HepG2 (cell line): Measurements from ENCODE around the gene NOTUM. TPM values are rescaled to one million over a fixed set of nuclear protein-coding genes. Genes with fewer than 3 reads are reported as not detected.

Experiments used
- ARNTL ChIP-seq: sonication (generic); formaldehyde crosslinking; IDR thresholded peaks from 2 replicates; pipeline ENCODE4 v1.4.0; 2020; ENCODE audit warnings: mild to moderate bottlenecking, missing genetic modification reagents
- CBX1 ChIP-seq: IDR thresholded peaks from one replicate; pipeline ENCODE4 v1.6.1; 2016; ENCODE audit warnings: antibody characterized with exemption, low read depth
- ELF3 ChIP-seq: IDR thresholded peaks from 2 replicates; pipeline ENCODE4 v1.6.1; 2016; ENCODE audit warnings: missing genetic modification reagents, missing compliant biosample characterization
- HIVEP1 ChIP-seq: sonication (generic); formaldehyde crosslinking; IDR thresholded peaks from 2 replicates; pipeline ENCODE4 v1.4.0; 2020; ENCODE audit warnings: mild to moderate bottlenecking, missing genetic modification reagents
- HNRNPLL ChIP-seq: fragments of 200-400 bp; formaldehyde crosslinking; IDR thresholded peaks from 2 replicates; pipeline ENCODE4 v1.6.1; 2017; ENCODE audit warnings: mild to moderate bottlenecking, low read depth, low read length; ENCODE audit not compliant: poor library complexity, severe bottlenecking
- HNRNPUL1 ChIP-seq: fragments of 200-400 bp; formaldehyde crosslinking; IDR thresholded peaks from 2 replicates; pipeline ENCODE4 v1.6.1; 2017; ENCODE audit warnings: low read depth, mild to moderate bottlenecking, low read length, moderate library complexity
- JUN ChIP-seq: sonication (generic); formaldehyde crosslinking; IDR thresholded peaks from 2 replicates; pipeline ENCODE4 v1.4.0; 2020; ENCODE audit warnings: mild to moderate bottlenecking, missing genetic modification reagents
- MXD4 ChIP-seq: IDR thresholded peaks from 2 replicates; pipeline ENCODE4 v1.6.1; 2016; ENCODE audit warnings: mild to moderate bottlenecking, missing biosample characterization, missing genetic modification reagents
- POLR2G ChIP-seq: fragments of 200-400 bp; formaldehyde crosslinking; IDR thresholded peaks from 2 replicates; pipeline ENCODE4 v1.6.1; 2018; ENCODE audit warnings: mild to moderate bottlenecking, low read depth, low read length, moderate library complexity
- SMAD3 ChIP-seq: sonication (generic); formaldehyde crosslinking; IDR thresholded peaks from 2 replicates; pipeline ENCODE4 v1.4.0; 2020; ENCODE audit warnings: missing genetic modification reagents
- SP2 ChIP-seq: sonication (generic); formaldehyde crosslinking; IDR thresholded peaks from 2 replicates; pipeline ENCODE4 v1.5.1; 2020; ENCODE audit warnings: mild to moderate bottlenecking, missing genetic modification reagents
- SRSF1 ChIP-seq: fragments of 200-400 bp; formaldehyde crosslinking; optimal IDR thresholded peaks from 2 replicates; pipeline ENCODE3; 2017; ENCODE audit warnings: mild to moderate bottlenecking, low read depth, low read length, moderate library complexity
- WIZ ChIP-seq: sonication (generic); formaldehyde crosslinking; IDR thresholded peaks from 2 replicates; pipeline ENCODE4 v1.5.1; 2020; ENCODE audit warnings: mild to moderate bottlenecking, missing genetic modification reagents
- YY1 ChIP-seq: IDR thresholded peaks from 2 replicates; pipeline ENCODE4 v1.6.1; 2011; ENCODE audit warnings: low read length, low read depth, moderate library complexity, mild to moderate bottlenecking; ENCODE audit not compliant: insufficient read depth, insufficient replicate concordance
- ZBTB3 ChIP-seq: sonication (generic); formaldehyde crosslinking; IDR thresholded peaks from 2 replicates; pipeline ENCODE4 v1.4.0; 2020; ENCODE audit warnings: low read depth, mild to moderate bottlenecking, moderate library complexity, missing genetic modification reagents, borderline replicate concordance
- ZNF562 ChIP-seq: sonication (generic); formaldehyde crosslinking; IDR thresholded peaks from 2 replicates; pipeline ENCODE4 v1.8.0; 2022; ENCODE audit warnings: missing genetic modification reagents, borderline replicate concordance
- ZNF75D ChIP-seq: sonication (generic); formaldehyde crosslinking; IDR thresholded peaks from 2 replicates; pipeline ENCODE4 v1.8.1; 2023; ENCODE audit warnings: missing genetic modification reagents, mild to moderate bottlenecking, borderline replicate concordance
- ZNF850 ChIP-seq: sonication (generic); formaldehyde crosslinking; conservative IDR thresholded peaks from 2 replicates; pipeline ENCODE4 v1.9.0; 2021; ENCODE audit warnings: mild to moderate bottlenecking, missing genetic modification reagents
- ZSCAN31 ChIP-seq: sonication (generic); formaldehyde crosslinking; IDR thresholded peaks from 2 replicates; pipeline ENCODE4 v1.5.0; 2020; ENCODE audit warnings: low read depth, mild to moderate bottlenecking, missing genetic modification reagents
- polyA plus RNA-seq, 8 experiments: library from polyadenylated mRNA; depleted of rRNA in 3 of 8; stranded (reverse) in 7 of 8; unstranded in 1 of 8; fragments of >200 nt; fragmentation: Illumina TruSeq in 4 of 8; extraction: Trizol in 4 of 8; gene quantifications; 2 replicates each; pipeline versions ENCODE4 v1.2.1 to v1.2.3, GENCODE V29; 2011 to 2016; ENCODE audit warnings: low read depth in 4 of 8, missing spikeins in 1 of 8, mixed read lengths in 1 of 8; ENCODE audit not compliant: insufficient read depth in 1 of 8
- total RNA-seq, 5 experiments: library from RNA; depleted of rRNA; stranded (reverse); fragments of >200 nt; fragmentation: Illumina TruSeq; extraction: Trizol; gene quantifications; 2 replicates each; pipeline ENCODE4 v1.2.3, GENCODE V29; 2016; ENCODE audit warnings: low read depth in 1 of 5
- TF ChIP-seq, protein P1 (sequence below): sonication (generic); formaldehyde crosslinking; IDR thresholded peaks from 2 replicates; pipeline ENCODE4 v1.4.0; 2020; ENCODE audit warnings: missing genetic modification reagents, mild to moderate bottlenecking, borderline replicate concordance
- TF ChIP-seq, protein P2 (sequence below): sonication (generic); formaldehyde crosslinking; IDR thresholded peaks from 2 replicates; pipeline ENCODE4 v1.5.0; 2020; ENCODE audit warnings: mild to moderate bottlenecking, missing genetic modification reagents
- TF ChIP-seq, protein P3 (sequence below): sonication (generic); formaldehyde crosslinking; IDR thresholded peaks from 2 replicates; pipeline ENCODE4 v1.4.0; 2020; ENCODE audit warnings: missing genetic modification reagents, borderline replicate concordance

NOTUM gene
- total and polyA plus RNA-seq, 2 of the 13 experiments (the other 11 are each of a cell fraction or from before 2014, with no cell fraction given): 150 to 160 TPM

DNA sequence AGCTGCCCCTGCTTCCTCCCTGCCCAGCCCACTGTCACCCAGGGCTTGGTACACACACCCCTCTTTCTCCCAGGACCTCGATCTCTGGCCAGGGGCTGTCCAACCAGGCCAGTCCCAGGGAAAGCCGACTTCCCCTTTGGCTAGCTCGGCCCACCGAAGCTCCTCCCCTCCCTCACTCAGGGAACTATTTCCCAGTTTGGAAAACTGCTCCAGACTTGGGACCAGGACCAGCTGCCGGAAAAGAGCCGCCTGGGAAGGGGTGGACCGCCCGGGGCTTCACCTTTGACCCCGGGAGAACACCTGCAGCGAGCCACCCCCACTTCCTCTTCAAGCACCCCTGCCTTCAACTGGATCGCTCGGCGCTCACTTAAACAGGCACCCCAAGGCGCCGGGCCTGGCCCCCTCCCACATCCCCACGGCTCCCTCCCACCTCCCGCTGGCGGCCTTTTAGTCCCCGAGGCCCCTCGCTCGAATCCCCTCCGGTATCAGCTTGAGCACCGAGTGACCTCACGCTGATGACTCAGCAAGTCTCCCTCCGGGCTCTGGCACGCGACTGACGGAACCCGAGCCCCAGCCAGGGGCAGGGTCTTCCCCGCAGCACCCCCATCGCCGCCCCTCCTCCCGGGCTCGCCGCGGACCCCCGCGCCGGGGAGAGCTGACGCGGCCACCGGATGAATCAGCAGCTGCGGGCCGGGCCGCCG is 34.4 kb downstream of the NOTUM start (continued):
- TF ChIP-seq, protein P1, sequence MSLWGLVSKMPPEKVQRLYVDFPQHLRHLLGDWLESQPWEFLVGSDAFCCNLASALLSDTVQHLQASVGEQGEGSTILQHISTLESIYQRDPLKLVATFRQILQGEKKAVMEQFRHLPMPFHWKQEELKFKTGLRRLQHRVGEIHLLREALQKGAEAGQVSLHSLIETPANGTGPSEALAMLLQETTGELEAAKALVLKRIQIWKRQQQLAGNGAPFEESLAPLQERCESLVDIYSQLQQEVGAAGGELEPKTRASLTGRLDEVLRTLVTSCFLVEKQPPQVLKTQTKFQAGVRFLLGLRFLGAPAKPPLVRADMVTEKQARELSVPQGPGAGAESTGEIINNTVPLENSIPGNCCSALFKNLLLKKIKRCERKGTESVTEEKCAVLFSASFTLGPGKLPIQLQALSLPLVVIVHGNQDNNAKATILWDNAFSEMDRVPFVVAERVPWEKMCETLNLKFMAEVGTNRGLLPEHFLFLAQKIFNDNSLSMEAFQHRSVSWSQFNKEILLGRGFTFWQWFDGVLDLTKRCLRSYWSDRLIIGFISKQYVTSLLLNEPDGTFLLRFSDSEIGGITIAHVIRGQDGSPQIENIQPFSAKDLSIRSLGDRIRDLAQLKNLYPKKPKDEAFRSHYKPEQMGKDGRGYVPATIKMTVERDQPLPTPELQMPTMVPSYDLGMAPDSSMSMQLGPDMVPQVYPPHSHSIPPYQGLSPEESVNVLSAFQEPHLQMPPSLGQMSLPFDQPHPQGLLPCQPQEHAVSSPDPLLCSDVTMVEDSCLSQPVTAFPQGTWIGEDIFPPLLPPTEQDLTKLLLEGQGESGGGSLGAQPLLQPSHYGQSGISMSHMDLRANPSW (CRISPR knock-in tag): no peak
- no peak for TF ChIP-seq SP2 (CRISPR knock-in tag)
- TF ChIP-seq WIZ (CRISPR knock-in tag): no peak
- peak; percentile 60 for TF ChIP-seq HNRNPLL
- no peak for TF ChIP-seq ZNF75D (CRISPR knock-in tag)
- no peak for TF ChIP-seq ZNF850 (CRISPR knock-in tag)
- peak; percentile 61; the same call in 1 of the 2 replicates for TF ChIP-seq MXD4 (CRISPR knock-in tag)
- peak; percentile 31 for TF ChIP-seq SRSF1
- TF ChIP-seq HIVEP1: peak; percentile 94
- no peak for TF ChIP-seq SMAD3 (CRISPR knock-in tag)
- peak; percentile 33 for TF ChIP-seq CBX1
- TF ChIP-seq ZNF562 (CRISPR knock-in tag): no peak
- TF ChIP-seq, protein P2, sequence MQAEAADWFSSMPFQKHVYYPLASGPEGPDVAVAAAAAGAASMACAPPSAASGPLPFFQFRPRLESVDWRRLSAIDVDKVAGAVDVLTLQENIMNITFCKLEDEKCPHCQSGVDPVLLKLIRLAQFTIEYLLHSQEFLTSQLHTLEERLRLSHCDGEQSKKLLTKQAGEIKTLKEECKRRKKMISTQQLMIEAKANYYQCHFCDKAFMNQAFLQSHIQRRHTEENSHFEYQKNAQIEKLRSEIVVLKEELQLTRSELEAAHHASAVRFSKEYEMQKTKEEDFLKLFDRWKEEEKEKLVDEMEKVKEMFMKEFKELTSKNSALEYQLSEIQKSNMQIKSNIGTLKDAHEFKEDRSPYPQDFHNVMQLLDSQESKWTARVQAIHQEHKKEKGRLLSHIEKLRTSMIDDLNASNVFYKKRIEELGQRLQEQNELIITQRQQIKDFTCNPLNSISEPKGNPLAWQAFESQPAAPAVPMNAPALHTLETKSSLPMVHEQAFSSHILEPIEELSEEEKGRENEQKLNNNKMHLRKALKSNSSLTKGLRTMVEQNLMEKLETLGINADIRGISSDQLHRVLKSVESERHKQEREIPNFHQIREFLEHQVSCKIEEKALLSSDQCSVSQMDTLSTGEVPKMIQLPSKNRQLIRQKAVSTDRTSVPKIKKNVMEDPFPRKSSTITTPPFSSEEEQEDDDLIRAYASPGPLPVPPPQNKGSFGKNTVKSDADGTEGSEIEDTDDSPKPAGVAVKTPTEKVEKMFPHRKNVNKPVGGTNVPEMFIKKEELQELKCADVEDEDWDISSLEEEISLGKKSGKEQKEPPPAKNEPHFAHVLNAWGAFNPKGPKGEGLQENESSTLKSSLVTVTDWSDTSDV (CRISPR knock-in tag): peak; percentile 26; the same call in 1 of the 2 replicates
- TF ChIP-seq POLR2G: peak; percentile 62; the same call in 1 of the 2 replicates
- no peak for TF ChIP-seq ZBTB3
- peak; percentile 55; the same call in 1 of the 2 replicates for TF ChIP-seq ZSCAN31 (CRISPR knock-in tag)
- peak; percentile 90 for TF ChIP-seq ELF3 (CRISPR knock-in tag)
- TF ChIP-seq YY1: no peak
- no peak for TF ChIP-seq HNRNPUL1
- TF ChIP-seq ARNTL (CRISPR knock-in tag): peak; percentile 62; the same call in 1 of the 2 replicates
- TF ChIP-seq JUN (CRISPR knock-in tag): no peak
- TF ChIP-seq, protein P3, sequence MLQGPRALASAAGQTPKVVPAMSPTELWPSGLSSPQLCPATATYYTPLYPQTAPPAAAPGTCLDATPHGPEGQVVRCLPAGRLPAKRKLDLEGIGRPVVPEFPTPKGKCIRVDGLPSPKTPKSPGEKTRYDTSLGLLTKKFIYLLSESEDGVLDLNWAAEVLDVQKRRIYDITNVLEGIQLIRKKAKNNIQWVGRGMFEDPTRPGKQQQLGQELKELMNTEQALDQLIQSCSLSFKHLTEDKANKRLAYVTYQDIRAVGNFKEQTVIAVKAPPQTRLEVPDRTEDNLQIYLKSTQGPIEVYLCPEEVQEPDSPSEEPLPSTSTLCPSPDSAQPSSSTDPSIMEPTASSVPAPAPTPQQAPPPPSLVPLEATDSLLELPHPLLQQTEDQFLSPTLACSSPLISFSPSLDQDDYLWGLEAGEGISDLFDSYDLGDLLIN: no peak
